COLO668 (cell line): ENCODE measurements around the gene SPOPL.

Source experiments
- DNase-seq: peaks from one replicate; lab custom pipeline; 2025; ENCODE audit not compliant: unreplicated experiment; lab: John Stamatoyannopoulos, UW

Gene SPOPL

GRCh38 chr2:138600732-138601457, 99.3 kb downstream of the SPOPL start:
- DNase-seq = no peak

DNA sequence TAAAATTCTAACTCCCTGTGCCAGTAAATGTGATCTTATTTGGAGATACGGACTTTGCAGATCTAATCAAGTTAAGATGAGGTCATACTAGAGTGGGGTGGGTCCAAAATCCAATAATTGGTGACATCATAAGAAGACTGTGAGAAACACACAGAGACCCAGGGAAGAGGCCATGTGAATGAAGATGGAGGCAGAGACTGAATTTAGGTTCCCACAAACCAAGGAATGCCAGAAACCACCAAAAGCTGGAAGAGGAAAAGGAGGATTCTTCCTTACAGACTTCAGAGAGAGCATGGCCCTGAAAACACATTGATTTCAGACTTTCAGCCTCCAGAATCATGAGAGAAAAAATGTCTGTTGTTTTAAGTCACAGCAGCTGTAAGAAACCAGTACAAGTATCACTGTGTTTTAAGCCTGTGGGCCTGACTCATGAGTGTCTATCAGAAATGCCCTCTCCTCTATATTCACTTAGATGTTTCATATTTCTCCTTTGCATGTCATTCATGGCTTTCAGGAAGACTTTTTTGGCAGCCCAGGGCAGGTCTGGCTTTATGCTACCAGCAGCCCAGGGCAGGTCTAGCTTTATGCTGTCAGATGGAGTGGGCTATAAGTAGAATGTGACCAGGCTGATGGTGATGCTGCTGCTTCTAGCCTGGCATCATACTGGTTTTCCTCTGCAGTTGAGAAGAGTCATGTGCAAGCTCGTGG, 100.0 kb downstream of the SPOPL start:
- no peak for DNase-seq

GRCh38 chr2:138602166-138602460, 100.5 kb downstream of the SPOPL start:
- peak; percentile 34 for DNase-seq

DNA sequence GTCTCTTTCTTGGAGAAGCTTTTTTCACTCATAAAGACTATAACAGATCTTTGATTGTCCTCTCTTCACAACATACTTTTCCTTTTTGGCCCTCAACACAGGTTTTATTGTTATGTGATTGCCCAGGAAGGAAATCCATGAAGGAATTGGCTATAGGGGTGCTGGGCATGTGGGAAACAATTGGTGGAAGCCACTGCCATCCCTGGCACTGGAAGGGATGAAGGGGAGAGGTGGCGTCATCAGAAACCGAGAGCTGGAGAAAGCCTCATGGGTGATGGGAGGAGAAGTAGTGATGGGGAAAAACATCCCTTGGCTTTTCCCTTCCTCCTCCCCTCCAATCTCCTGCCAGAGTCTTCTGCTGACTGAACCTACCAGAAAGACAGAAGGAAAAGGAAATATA, 106.2 kb downstream of the SPOPL start:
- DNase-seq = no peak

DNA sequence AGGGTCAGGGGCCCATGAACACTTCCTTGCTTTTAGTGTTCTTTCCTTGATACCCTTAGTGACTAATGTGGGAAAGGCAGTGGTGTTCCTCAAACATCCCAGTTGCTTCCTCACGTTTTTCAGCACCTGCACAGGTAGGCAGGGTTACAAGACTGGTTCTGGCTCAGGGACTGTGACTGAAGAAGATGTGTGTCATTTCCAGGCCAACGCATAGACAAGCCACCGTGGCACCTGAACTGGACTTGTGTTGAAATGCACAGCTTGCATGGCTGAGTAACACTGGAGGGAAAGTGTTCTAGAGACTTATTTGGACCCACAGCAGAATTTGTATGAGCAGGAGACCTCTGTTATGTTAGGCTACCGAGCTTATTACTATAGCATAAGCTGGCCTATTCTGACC, 107.9 kb downstream of the SPOPL start:
- no peak for DNase-seq

- no peak for DNase-seq
Measured at GRCh38 chr2:138610201-138610953, 108.8 kb downstream of the SPOPL start.

DNA sequence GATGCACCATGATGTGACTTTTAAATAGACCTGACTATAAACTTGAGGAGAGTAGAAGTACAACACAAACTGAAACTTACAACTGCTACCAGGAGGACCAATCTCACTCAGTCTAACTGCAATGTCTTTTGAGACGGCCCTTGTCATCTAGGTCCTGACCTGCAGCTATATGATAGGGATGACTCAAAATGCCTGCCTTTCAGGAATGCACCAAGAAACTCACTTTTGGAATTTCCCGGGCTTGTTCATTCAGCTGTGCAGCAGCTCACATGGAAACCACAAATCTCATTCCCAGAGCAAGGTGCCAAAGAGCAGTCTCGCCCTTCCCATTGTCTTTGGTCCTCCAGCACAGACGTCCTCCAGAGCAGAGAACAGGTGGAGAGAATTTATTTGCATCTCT, 113.7 kb downstream of the SPOPL start:
- no peak for DNase-seq

DNA sequence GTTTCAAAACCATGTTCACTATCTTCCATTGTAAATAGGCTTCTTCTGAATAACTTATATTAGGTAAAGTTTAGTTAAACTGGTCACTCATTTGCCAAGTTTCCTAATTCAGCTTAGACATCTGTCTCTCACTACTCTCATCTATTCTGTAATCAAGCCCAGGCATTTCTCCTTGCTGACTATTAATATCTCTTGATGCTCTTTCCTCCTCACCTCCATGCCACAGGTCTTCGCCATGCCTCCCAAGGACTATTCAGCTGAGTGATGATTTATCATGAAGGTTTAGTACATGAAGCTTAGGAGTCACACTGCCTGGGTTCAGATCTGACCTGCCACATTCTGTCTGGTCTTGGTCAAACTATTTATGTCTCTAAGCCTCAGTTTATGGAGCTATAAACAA, 115.5 kb downstream of the SPOPL start:
- no peak for DNase-seq

DNA sequence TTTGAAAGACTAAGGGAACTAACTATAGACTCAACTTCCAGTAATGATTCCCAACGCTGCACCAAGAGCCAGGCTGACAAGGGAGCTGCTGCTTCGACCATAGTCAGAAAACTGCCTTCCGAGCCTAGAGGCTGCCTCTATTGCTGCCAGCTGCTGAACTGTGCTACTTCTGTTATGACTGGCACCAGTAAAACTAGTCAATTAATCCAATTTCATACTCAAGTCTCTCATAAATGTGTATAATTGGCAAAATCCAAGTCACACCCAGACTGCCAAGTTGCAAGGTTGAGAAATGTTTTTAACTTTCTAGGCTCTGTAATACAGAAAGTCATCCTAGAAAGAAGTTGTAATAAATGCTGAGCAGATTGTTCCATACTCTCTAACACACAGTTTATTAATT, 117.4 kb downstream of the SPOPL start:
- DNase-seq = no peak

GRCh38 chr2:138620431-138620830, 118.9 kb downstream of the SPOPL start:
- no peak for DNase-seq

DNA sequence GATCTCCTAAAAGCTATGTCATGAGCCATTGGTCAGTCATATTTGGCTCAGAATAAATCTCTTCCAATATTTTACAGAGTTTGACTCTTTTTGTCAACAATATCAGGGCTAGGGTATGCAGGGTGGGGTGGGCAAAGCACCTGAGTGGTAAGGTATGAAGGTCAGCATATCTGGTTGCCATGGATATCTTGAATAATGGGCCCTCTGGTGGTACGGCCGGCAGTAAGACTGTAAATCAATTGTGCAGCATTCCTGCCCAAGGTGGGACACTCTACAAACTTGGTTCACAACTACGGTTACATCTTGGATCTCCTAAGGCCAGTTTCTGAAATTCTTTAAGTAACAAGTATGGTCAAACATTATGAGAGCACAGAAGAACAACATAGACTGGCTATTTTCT, 119.6 kb downstream of the SPOPL start:
- no peak for DNase-seq

DNA sequence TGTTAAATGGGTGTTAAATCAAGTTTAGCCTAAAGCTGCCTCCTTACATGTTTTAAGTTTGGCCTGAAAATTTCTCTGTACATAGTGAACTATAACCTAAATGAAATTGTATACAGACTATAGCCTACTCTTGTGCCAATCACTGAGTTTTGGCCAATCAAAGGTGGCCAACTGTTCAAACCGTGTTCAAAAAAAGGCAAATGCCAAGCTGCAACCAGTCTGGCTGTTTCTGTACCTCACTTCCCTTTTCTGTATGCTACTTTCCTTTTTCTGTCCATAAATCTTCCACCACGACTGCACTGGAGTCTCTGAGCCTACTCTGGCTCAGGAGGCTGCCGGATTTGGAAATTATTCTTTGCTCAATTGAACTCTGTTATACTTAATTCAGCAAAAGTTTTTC, 121.0 kb downstream of the SPOPL start:
- DNase-seq = no peak
